ENCODE results near the gene CMIP.

CMIP gene

DNA sequence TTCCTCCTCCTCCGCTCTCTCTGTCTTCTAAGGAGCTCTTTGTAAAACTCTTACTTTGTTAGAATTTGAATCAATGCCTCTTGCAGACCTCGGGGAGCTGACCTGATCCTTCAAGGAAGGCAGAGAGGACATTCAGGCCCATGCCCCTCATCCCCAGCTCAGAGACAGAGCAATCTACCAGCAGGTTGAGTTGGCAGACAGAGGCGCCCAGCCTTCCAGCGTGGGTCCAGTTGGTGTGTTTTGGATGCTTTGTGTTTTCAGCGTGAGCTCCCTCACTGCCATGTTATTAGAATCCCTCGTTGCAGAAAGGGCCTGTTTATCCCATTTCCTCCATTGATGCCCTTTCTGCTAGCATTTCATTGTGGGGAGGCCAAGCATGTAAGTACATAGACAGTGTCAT lies 167.1 kb downstream of the CMIP start:
- no peak for TF ChIP-seq EGR1 (IDR thresholded peaks at IDR 0.05)
- TF ChIP-seq FOXM1 (IDR thresholded peaks at IDR 0.05; ENCODE audit: borderline replicate concordance, low read depth), result no peak
- TF ChIP-seq ZBTB7A (IDR thresholded peaks at IDR 0.05; ENCODE audit: low read depth), result no peak
- TF ChIP-seq, protein P1, sequence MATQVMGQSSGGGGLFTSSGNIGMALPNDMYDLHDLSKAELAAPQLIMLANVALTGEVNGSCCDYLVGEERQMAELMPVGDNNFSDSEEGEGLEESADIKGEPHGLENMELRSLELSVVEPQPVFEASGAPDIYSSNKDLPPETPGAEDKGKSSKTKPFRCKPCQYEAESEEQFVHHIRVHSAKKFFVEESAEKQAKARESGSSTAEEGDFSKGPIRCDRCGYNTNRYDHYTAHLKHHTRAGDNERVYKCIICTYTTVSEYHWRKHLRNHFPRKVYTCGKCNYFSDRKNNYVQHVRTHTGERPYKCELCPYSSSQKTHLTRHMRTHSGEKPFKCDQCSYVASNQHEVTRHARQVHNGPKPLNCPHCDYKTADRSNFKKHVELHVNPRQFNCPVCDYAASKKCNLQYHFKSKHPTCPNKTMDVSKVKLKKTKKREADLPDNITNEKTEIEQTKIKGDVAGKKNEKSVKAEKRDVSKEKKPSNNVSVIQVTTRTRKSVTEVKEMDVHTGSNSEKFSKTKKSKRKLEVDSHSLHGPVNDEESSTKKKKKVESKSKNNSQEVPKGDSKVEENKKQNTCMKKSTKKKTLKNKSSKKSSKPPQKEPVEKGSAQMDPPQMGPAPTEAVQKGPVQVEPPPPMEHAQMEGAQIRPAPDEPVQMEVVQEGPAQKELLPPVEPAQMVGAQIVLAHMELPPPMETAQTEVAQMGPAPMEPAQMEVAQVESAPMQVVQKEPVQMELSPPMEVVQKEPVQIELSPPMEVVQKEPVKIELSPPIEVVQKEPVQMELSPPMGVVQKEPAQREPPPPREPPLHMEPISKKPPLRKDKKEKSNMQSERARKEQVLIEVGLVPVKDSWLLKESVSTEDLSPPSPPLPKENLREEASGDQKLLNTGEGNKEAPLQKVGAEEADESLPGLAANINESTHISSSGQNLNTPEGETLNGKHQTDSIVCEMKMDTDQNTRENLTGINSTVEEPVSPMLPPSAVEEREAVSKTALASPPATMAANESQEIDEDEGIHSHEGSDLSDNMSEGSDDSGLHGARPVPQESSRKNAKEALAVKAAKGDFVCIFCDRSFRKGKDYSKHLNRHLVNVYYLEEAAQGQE (IDR thresholded peaks at IDR 0.05; ENCODE audit: low read depth), result no peak
- TF ChIP-seq RAD21 (IDR thresholded peaks at IDR 0.05; ENCODE audit: low read depth), result no peak

DNA sequence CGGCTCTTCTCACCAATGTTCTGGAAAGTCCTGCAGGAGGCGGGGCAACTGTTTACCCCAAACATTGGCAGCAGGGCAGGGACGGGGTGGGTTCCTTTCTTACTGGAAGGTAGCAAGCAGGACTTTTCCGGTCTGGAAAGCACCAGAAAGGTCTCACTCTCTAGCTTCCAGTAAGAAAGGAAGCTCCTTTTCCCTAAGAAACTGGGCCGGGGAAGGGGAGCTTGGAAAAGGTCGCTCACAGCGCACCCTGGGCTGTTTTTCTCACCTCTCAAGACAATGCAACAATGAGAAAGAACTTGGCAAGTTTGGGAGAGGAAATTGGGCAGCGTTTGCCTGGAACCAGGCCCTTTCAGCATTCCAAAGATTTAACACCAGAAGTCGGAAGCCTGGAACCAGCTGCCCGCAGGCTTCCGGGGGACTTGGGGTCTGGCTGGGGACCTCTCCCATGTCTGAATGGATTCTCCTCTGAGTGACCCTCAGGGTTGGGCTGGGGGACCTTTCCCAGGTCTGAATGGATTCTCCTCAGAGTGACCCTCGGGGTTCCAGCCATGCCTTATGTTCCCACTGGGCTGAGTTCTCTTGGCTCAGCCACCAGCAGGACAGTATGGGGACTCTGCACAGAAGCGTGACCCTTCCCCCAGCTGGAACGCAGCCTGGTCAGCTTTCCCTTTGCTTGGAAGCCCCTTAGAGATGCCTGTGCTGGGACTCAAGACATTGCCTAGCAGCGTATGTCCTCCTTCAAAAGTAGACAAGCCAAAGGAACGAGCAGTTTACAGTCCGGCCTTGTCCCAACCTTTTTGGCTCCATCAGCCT lies 167.9 kb downstream of the CMIP start:
- TF ChIP-seq CEBPB (IDR thresholded peaks at IDR 0.05) (no peak), EGR1 (IDR thresholded peaks at IDR 0.05) (no peak), NFIC (IDR thresholded peaks at IDR 0.05) (no peak), TAF1 (IDR thresholded peaks at IDR 0.05; ENCODE audit: low read depth) (no peak), FOXM1 (IDR thresholded peaks at IDR 0.05; ENCODE audit: borderline replicate concordance, low read depth) (no peak), CREB1 (IDR thresholded peaks at IDR 0.05; ENCODE audit: low read depth) (no peak), TCF12 (IDR thresholded peaks at IDR 0.05; ENCODE audit: low read depth) (no peak), RAD21 (IDR thresholded peaks at IDR 0.05; ENCODE audit: low read depth) (no peak), EP300 (IDR thresholded peaks at IDR 0.05; ENCODE audit: borderline replicate concordance) (no peak), ZBTB7A (IDR thresholded peaks at IDR 0.05; ENCODE audit: low read depth) (no peak), TEAD4 (IDR thresholded peaks at IDR 0.05) (no peak), YY1 (IDR thresholded peaks at IDR 0.05; ENCODE audit: low read depth) (no peak)
- TF ChIP-seq, protein P2, sequence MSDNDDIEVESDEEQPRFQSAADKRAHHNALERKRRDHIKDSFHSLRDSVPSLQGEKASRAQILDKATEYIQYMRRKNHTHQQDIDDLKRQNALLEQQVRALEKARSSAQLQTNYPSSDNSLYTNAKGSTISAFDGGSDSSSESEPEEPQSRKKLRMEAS (IDR thresholded peaks at IDR 0.05), result no peak
- TF ChIP-seq, protein P3, sequence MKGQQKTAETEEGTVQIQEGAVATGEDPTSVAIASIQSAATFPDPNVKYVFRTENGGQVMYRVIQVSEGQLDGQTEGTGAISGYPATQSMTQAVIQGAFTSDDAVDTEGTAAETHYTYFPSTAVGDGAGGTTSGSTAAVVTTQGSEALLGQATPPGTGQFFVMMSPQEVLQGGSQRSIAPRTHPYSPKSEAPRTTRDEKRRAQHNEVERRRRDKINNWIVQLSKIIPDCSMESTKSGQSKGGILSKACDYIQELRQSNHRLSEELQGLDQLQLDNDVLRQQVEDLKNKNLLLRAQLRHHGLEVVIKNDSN (IDR thresholded peaks at IDR 0.05), result no peak
- TF ChIP-seq, protein P1 (IDR thresholded peaks at IDR 0.05; ENCODE audit: low read depth), result no peak

DNA sequence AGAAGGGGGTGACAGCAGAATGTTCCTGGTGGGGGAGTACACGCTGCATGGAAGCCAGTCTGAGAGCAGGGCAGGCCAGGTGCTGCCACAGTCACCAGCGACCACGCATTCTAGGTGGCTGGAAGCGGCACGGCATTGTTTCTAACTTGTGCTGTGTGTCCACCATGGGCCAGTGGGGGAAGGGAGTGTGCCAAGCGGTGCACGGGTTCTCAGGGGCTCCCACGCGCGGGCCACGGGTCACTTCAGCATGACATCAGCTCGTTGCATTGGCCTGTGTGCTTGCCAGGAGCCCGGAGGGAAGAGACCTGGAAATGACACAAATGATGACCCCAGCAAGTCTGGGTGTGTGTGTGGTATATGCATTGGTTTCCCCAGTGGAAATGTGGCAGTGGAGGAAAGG lies 169.6 kb downstream of the CMIP start:
- TF ChIP-seq NFIC (IDR thresholded peaks at IDR 0.05), result no peak
- no peak for TF ChIP-seq CEBPB (IDR thresholded peaks at IDR 0.05)
- TF ChIP-seq TAF1 (IDR thresholded peaks at IDR 0.05; ENCODE audit: low read depth), result no peak
- TF ChIP-seq TCF12 (IDR thresholded peaks at IDR 0.05; ENCODE audit: low read depth), result no peak

DNA sequence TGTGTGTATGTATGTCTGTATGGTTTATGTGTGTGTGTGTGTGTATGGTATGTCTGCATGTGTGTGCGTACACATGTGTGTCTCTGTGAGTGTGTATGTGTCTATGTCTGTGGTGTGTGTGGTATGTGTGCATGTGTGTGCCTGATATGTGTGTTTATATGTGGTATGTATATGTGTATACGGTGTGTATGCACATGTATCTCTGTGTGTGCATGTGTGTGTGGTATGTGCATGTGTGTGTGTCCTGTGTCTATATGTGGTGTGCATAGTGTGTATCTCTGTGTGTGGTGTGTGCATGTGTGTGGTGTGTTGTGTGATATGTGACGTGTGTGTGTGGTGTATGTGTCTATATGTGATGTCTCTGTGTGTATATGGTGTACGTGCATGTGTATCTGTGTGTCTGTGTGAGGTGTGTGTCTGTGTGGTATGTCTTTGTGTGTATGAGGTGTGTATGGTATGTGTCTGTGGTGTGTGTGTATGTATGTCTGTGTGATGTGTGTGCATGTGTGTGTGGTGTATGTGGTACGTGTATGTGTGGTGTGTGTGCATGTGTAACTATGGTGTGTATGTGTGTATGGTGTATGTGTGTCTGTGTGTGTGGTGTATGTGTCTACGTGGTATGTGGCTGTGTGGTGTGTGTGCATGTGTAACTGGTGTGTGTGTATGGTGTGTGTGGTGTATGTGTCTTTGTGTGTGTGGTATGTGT lies 170.2 kb downstream of the CMIP start:
- TF ChIP-seq FOXM1 (IDR thresholded peaks at IDR 0.05; ENCODE audit: borderline replicate concordance, low read depth), result no peak
- TF ChIP-seq YY1 (IDR thresholded peaks at IDR 0.05; ENCODE audit: low read depth), result no peak
- no peak for TF ChIP-seq EGR1 (IDR thresholded peaks at IDR 0.05)
- TF ChIP-seq TCF12 (IDR thresholded peaks at IDR 0.05; ENCODE audit: low read depth), result no peak
- no peak for TF ChIP-seq CREB1 (IDR thresholded peaks at IDR 0.05; ENCODE audit: low read depth)
- no peak for TF ChIP-seq TEAD4 (IDR thresholded peaks at IDR 0.05)
- no peak for TF ChIP-seq TAF1 (IDR thresholded peaks at IDR 0.05; ENCODE audit: low read depth)
- no peak for TF ChIP-seq RAD21 (IDR thresholded peaks at IDR 0.05; ENCODE audit: low read depth)
- TF ChIP-seq, protein P1 (IDR thresholded peaks at IDR 0.05; ENCODE audit: low read depth), result no peak
- TF ChIP-seq, protein P3 (IDR thresholded peaks at IDR 0.05), result no peak
